WTC11 (cell line): ENCODE results near the gene COL5A1. TPM values are rescaled to one million over a fixed set of nuclear protein-coding genes. Genes with fewer than 3 reads are reported as not detected.

Experiments used
- ATAC-seq: fragments of 200-7000 bp; cut with Tn5 transposase; 2 replicates; pipeline ENCODE4 v1.10.0; 2021; ENCODE audit warnings: mild to moderate bottlenecking, moderate library complexity
- CTCF ChIA-PET: fragments of 300-600 bp; sonication (Branson Sonifier 250); formaldehyde crosslinking; loops from one replicate; lab custom pipeline; 2021; ENCODE audit warnings: antibody characterized with exemption; lab: Charles Lee
- POLR2A ChIA-PET: fragments of 350-600 bp; sonication (Branson Sonifier 250); formaldehyde crosslinking; loops from one replicate; lab custom pipeline; 2021; ENCODE audit warnings: antibody characterized with exemption; lab: Charles Lee
- DNase-seq: peaks from one replicate; pipeline ENCODE4 v3.0.0; 2021; ENCODE audit warnings: low spot score
- H3K27ac Mint-ChIP-seq: 2 replicates; pipeline ENCODE4 v1.8.0; 2021; ENCODE audit warnings: mixed read lengths
- H3K27me3 Mint-ChIP-seq: 2 replicates; pipeline ENCODE4 v1.8.0; 2021; ENCODE audit warnings: low read depth, mild to moderate bottlenecking, moderate library complexity, mixed read lengths
- H3K36me3 Mint-ChIP-seq: 2 replicates; pipeline ENCODE4 v1.8.0; 2021; ENCODE audit warnings: mixed read lengths
- H3K4me1 Mint-ChIP-seq: 2 replicates; pipeline ENCODE4 v1.8.0; 2022; ENCODE audit warnings: mixed read lengths
- H3K4me3 Mint-ChIP-seq: 2 replicates; pipeline ENCODE4 v1.8.0; 2021; ENCODE audit warnings: mild to moderate bottlenecking, moderate library complexity, mixed read lengths
- H3K9me3 Mint-ChIP-seq: 2 replicates; pipeline ENCODE4 v1.8.0; 2021; ENCODE audit warnings: mixed read lengths
- AR ChIP-seq: fragments of 250-450 bp; sonication (Bioruptor Pico); IDR thresholded peaks from 2 replicates; pipeline ENCODE4 v1.9.0; 2021; ENCODE audit warnings: mild to moderate bottlenecking
- ATF3 ChIP-seq: sonication (generic); formaldehyde crosslinking; conservative IDR thresholded peaks from 2 replicates; pipeline ENCODE4 v1.8.1; 2022; ENCODE audit warnings: mild to moderate bottlenecking, missing genetic modification reagents
- CDX4 ChIP-seq: fragments of 250-450 bp; sonication (Bioruptor Pico); IDR thresholded peaks from 2 replicates; pipeline ENCODE4 v1.9.0; 2021; ENCODE audit warnings: moderate library complexity, mild to moderate bottlenecking, inconsistent platforms, borderline replicate concordance
- FOXP4 ChIP-seq: sonication (generic); formaldehyde crosslinking; IDR thresholded peaks from 2 replicates; pipeline ENCODE4 v1.8.0; 2022; ENCODE audit warnings: mild to moderate bottlenecking, missing genetic modification reagents
- GTF2I ChIP-seq: fragments of 250-450 bp; sonication (Bioruptor Pico); conservative IDR thresholded peaks from 2 replicates; pipeline ENCODE4 v1.4.0; 2021; ENCODE audit warnings: mild to moderate bottlenecking
- HMGA2 ChIP-seq: fragments of 250-450 bp; sonication (Bioruptor Pico); IDR thresholded peaks from 2 replicates; pipeline ENCODE4 v1.4.0; 2021; ENCODE audit warnings: mild to moderate bottlenecking, moderate library complexity
- HMGXB4 ChIP-seq: sonication (generic); formaldehyde crosslinking; IDR thresholded peaks from 2 replicates; pipeline ENCODE4 v1.8.1; 2023; ENCODE audit warnings: mild to moderate bottlenecking, moderate library complexity, missing genetic modification reagents
- IRF2 ChIP-seq: sonication (generic); formaldehyde crosslinking; IDR thresholded peaks from 2 replicates; pipeline ENCODE4 v1.8.0; 2022; ENCODE audit warnings: low read depth, missing genetic modification reagents, borderline replicate concordance
- JAZF1 ChIP-seq: fragments of 250-450 bp; sonication (Bioruptor Pico); IDR thresholded peaks from 2 replicates; pipeline ENCODE4 v1.9.0; 2021; ENCODE audit warnings: moderate library complexity, mild to moderate bottlenecking, inconsistent platforms
- KAT7 ChIP-seq: sonication (generic); formaldehyde crosslinking; IDR thresholded peaks from 2 replicates; pipeline ENCODE4 v1.8.1; 2023; ENCODE audit warnings: missing genetic modification reagents, mild to moderate bottlenecking, borderline replicate concordance
- NFE2L1 ChIP-seq: sonication (generic); formaldehyde crosslinking; IDR thresholded peaks from 2 replicates; pipeline ENCODE4 v1.8.1; 2023; ENCODE audit warnings: missing genetic modification reagents
- NR3C1 ChIP-seq: sonication (generic); formaldehyde crosslinking; conservative IDR thresholded peaks from 2 replicates; pipeline ENCODE4 v1.8.1; 2023; ENCODE audit warnings: low read depth, mild to moderate bottlenecking, missing genetic modification reagents
- RORB ChIP-seq: fragments of 250-450 bp; sonication (Bioruptor Pico); IDR thresholded peaks from 2 replicates; pipeline ENCODE4 v1.9.0; 2021; ENCODE audit warnings: mild to moderate bottlenecking
- SP1 ChIP-seq: sonication (generic); formaldehyde crosslinking; conservative IDR thresholded peaks from 2 replicates; pipeline ENCODE4 v1.8.1; 2022; ENCODE audit warnings: missing genetic modification reagents
- TEAD4 ChIP-seq: sonication (generic); formaldehyde crosslinking; IDR thresholded peaks from 2 replicates; pipeline ENCODE4 v1.8.0; 2022; ENCODE audit warnings: mild to moderate bottlenecking, missing genetic modification reagents
- USF1 ChIP-seq: sonication (generic); formaldehyde crosslinking; IDR thresholded peaks from 2 replicates; pipeline ENCODE4 v1.8.0; 2022; ENCODE audit warnings: mild to moderate bottlenecking, missing genetic modification reagents
- ZNF263 ChIP-seq: sonication (generic); formaldehyde crosslinking; IDR thresholded peaks from 2 replicates; pipeline ENCODE4 v1.8.1; 2022; ENCODE audit warnings: low read depth, mild to moderate bottlenecking, moderate library complexity, missing genetic modification reagents
- ZNF281 ChIP-seq: sonication (generic); formaldehyde crosslinking; IDR thresholded peaks from 2 replicates; pipeline ENCODE4 v1.8.0; 2023; ENCODE audit warnings: mild to moderate bottlenecking, missing genetic modification reagents
- total RNA-seq: library from RNA; stranded (reverse); gene quantifications from 3 replicates; pipeline ENCODE4 v1.2.3, GENCODE V29; 2021

COL5A1 gene
- total RNA-seq, 1 experiment from 2014 or later: 13.5 TPM

GRCh38 chr9:134698111-134698510 lies 56.5 kb downstream of the COL5A1 start:
- TF ChIP-seq GTF2I (no peak), HMGXB4 (CRISPR knock-in tag) (no peak), IRF2 (CRISPR knock-in tag) (no peak), ZNF263 (CRISPR knock-in tag) (no peak), ZNF281 (CRISPR knock-in tag) (no peak), AR (CRISPR knock-in tag) (no peak), HMGA2 (CRISPR knock-in tag) (no peak), CDX4 (no peak), JAZF1 (CRISPR knock-in tag) (no peak), TEAD4 (no peak), RORB (CRISPR knock-in tag) (no peak), KAT7 (CRISPR knock-in tag) (no peak), NR3C1 (CRISPR knock-in tag) (no peak), FOXP4 (no peak), USF1 (no peak), NFE2L1 (no peak), ATF3 (CRISPR knock-in tag) (no peak), SP1 (no peak)
- Mint-ChIP-seq H3K4me3 (no peak overlapping the region), H3K36me3 (no peaks in the 10 kb centered on the region), H3K4me1 (0 out of 2 replicates have a peak, but pooled peaks cover 2% of the 10 kb centered on the region), H3K27me3 (no peaks in the 10 kb centered on the region), H3K27ac (no peak overlapping the region), H3K9me3 (no peaks in the 10 kb centered on the region)
- ChIA-PET POLR2A (no interaction called here), CTCF (interaction anchor here (0.6 to 3.5 kb wide), 17 partner anchors 8 to 311 kb away, joined by 3 to 33 read pairs (median 5); no protein-coding TSS in a partner anchor)
- DNase-seq: no peak
- no peak for ATAC-seq
